Right hindlimb (tissue), 1 donor: ENCODE measurements around the gene MRAS.
"Not testable (repeated sequence)": the region's sequence is repeated elsewhere in the genome, so short reads cannot be mapped to it uniquely, and the experiment has no call there.

Source experiments
- DNase-seq: peaks from one replicate; pipeline ENCODE4 v3.0.0-alpha.2; 2018

MRAS gene

DNA sequence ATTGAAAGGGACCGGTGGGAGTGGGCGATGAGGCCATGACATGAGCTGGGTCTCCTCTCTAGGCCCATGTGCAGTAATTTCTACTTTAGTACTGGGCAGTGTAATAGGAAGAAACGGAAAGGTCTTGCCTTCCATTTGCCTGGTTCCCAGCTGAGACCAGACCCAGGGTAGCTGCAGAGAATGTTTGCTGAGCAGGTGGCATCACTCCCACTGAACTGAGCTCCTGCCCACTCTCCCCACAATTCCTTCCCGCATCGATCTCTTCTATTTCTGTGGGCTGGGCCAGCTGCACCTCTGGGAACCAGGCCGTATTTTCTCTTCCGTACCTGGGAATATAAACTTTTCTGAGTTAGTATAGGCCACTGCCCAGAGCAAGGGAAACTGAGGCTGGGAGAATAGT is 101.8 kb downstream of the MRAS start:
- peak; percentile 7 for DNase-seq

DNA sequence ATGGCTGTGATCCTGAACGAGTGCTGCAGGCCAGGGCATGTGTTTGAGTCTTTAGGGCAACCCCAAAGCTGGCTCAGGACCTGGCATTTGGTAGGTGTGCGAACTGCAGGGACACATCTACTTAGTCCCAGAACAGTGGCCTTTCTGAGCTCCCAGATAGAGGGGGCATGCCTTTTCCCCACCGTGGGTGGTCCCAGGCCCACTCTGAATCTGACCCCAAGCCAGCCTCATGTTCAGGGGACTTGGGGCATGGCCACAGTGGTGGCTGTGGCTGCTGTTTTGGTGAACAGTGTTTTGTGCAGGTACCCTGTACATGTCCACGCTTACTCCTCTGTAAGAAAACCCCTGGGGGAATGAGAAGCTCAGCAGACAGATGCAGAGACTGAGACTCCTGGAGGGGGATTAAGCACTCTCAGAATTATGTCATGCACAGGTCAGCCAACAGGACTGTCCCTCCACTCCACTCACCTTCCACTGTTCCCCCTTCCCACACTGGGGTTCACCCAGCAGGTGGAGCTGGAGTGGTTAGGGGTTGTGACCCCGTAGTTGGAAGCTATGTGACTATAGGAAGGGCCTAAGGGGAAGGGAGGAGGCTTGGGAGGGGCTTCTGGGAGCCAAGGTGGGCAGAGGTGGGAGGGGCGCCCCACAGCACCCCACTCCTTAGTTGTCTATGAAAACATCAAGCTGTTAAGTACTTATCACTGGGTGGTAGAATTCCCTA is 102.5 kb downstream of the MRAS start:
- DNase-seq = no peak

DNA sequence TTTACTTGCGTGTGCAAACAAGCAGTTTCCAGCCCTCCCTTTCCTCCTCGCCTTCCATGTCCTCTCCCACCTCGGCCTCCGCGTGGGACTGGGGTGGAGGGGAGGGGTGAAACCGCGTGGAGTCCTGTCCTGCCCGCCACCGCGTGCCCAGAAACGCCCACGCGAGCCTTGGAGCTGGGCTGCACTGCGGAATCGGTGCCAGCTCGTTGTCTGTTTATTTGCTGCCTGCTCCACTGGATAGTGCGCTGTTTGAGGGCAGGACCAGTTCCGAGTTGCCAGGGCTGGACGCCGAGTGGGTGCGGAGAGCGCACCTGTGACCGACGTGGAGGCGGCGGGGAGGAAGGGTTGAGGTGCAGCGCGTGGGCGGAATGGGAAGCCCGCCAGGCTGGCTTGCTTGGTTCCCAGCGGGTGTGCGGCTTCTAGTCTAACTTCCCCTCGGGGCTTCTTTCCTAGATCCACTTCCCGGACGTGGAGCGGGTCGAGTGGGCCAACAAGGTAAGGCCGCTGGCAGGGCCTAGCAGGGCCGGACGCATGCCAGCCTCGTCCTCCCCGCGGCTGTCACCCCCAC is 103.3 kb downstream of the MRAS start:
- peak; percentile 17 for DNase-seq

DNA sequence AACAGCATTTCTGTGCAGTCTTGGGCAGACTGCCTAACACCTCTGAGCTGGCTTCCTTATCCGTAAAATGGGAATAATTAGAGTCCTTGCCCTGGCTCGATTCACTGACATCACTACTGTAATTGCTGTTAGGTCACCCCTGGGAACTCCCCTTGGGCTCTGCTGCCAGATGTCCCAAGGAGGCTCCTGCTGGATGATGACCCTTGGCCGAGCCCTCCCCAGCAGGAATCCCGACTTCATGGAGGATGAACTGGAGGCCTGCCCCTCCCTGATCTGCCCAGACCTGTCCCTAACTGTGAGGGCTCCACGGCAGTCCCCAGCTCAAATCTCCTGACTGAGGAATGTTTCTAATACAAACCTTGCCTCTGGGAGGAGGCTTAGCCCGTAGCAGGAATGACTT is 104.1 kb downstream of the MRAS start:
- DNase-seq = peak; percentile 7

DNA sequence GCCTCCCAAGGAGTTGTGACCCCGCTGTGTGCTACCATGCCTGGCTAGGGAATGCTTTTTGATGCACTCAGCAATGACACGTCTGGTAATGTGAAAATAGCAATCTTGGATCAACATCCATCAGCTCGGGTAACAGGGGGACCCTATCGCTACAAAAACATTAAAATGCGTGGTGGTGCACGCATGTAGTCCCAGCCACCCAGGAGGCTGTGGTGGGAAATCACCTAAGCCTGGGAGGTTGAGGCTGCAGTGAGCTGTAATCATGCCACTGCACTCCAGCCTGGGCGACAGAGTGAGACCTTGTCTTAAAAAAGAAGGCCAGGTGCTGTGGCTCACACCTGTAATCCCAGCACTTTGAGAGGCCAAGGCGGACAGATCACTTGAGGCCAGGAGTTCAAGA is 105.6 kb downstream of the MRAS start:
- not testable (repeated sequence) for DNase-seq
